Measurements from ENCODE around the gene SUGP2. TPM values are rescaled to one million over a fixed set of nuclear protein-coding genes. Genes with fewer than 3 reads are reported as not detected.

Gene SUGP2
- 21.7 and 25.2 TPM in 2 replicates for total RNA-seq (2014; rRNA removed; shearing (Covaris generic))

DNA sequence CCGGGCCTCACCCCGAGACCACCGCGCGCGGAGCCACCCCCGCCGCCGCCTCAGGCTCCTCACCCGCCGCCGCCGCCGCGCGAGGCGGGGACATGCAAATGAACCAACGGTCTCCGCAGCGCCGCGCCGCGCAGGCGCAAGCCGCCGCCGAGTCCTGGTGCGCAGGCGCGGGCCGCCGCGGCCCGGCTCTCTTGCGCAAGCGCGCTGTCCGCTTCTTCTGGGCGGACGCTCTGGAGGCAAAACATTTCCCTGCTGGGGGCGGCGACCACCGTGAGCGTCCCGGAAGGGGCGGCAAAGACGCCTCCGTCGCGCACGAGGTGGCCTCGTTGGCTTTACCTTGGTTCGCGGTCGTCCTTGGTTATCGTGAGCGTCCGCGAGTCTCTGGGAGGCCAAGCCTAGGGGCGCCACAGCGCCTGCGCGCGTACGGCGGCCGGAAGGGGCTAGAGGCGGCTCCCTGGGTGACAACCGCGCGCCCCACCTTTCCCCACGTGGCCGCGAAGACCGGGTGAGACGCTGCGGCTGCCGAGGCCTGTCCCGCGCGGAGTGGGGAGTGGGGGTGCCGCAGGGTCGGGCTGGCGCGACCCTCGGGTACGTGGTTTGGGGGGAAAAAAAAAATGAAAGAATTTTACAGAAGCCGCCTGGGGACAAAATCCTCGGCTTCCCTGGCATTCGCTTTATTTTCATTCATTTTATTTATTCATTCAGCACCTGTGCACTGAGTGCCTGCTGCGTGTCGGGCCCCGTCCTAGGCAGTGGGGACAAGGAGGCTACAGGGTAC lies at the start of gene SUGP2, which contains the start of gene ARMC6:
TSS of gene SUGP2 (minus strand) at position 92 of the 778 bp plus-strand sequence. CDS start 2,446 bp downstream, outside the sequence.
TSS of gene ARMC6 (plus strand) at position 178 of the 778 bp plus-strand sequence. CDS start 607 bp downstream, outside the sequence.
- DNase-seq (ENCODE audit: low spot score), result peak; percentile 84

DNA sequence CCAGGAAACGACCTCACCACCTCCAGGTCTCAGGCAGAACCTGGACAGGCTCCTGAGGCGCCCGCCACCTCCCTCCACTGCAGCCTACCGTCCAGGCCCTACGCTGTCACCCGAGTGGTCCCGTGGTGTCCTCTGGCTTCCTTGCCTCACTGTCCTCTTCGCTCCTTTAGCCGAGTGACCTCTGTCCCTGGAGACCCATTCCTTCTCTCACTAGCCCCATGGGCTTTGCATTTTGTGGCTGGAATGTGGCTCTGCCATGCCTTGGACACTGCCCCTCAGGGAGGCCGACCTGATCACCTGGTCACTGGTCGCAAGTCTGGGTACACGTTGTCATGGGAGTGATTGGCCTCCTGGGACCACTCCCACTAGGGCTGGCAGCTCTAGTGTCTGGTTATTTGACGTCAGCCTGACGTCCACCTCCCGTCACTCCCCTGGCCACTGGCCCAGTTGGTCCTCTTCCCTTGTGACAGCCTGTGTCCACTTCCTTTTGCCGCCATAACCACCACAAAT lies 48.4 kb upstream of the SUGP2 start:
- DNase-seq (ENCODE audit: low spot score), result no peak

DNA sequence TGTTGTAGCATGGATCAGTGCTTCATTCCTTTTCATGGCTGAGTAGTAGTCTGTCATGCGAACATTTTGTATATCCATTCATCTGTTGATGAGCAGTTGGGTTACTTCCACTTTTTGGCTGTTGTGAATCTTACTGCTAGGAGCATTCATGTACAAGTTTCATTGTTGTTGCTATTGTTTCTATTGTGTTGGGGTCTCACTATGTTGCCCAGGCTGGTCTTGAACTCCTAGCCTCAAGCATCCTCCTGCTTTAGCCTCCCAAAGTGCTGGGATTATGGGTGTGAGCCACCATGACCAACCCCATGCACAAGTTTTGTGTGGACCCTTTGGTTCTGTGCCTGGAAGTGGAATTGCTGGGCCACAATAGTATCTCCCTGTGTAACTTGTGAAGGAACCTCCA lies 46.3 kb upstream of the SUGP2 start:
- DNase-seq (ENCODE audit: low spot score), result no peak

DNA sequence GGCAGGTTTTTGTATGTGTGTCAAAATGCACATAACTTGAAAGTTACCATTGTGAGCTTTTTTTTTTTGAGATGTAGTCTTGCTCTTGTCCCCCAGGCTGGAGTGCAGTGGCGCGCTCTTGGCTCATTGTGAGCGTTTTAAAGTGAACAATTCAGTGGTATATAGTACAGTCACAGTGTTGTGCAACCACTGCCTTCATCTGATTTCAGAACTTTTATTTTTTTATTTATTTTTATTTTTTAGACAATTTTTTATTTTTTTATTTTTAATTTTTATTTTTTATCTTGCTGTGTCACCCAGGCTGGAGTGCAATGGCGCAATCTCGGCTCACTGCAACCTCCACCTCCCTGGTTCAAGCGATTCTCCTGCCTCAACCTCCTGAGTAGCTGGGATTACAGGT lies 45.5 kb upstream of the SUGP2 start:
- no peak for DNase-seq (ENCODE audit: low spot score)

DNA sequence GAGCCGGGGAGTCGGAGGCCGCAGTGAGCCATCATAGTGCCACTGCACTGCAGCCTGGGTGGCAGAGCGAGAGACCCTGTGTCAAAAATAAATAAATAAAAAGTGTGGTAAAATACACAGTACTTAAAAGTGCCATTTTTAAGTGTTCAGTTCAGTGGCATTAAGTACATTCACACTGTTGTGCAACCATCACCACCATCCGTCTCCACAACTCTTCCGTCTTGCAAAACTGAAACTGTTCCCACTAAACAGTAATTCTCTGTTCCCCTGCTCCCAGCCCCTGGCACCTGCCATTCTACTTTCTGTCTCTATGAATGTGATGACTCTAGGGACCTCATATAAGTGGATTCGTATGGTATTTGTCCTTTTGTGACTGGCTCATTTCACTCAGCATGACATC lies 43.8 kb upstream of the SUGP2 start:
- DNase-seq (ENCODE audit: low spot score), result no peak

DNA sequence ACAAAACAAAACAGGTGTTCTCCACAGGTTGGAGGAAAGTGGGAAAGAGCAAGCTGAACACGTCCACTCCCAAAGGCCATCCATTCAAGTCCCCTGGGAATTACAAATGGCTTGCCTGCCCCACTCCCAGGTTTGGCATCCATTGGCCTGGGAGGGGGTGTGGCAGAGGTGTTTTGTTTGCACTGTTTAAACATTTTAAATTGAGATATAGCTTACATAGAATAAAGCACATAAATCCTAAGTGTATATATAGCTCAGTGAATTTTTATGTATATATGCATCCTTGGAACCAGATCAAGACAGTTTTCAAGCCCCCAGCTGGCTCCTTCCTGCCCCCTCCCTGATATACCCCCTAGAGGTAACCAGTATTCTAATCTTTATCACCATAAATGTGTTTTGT lies 43.2 kb upstream of the SUGP2 start:
- no peak for DNase-seq (ENCODE audit: low spot score)

DNA sequence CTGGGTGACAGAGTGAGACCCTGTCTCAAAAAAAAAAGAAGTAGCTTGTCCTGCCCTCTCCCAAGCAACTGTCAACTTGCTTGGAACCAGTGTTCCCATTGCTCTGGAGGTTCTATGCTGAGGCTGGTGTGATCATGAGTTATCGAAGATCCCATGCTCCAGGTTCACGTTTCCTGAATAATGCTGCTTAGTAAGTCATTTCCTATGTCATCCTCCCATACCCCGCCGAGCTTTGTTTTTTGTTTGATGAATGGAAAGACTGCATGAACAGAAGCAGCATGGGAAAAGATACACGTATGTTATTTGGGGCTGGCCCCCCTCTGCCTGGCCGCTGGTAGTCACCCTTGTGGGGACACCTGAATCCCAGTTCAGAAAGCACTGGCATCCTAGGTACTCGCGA lies 41.8 kb upstream of the SUGP2 start:
- no peak for DNase-seq (ENCODE audit: low spot score)

DNA sequence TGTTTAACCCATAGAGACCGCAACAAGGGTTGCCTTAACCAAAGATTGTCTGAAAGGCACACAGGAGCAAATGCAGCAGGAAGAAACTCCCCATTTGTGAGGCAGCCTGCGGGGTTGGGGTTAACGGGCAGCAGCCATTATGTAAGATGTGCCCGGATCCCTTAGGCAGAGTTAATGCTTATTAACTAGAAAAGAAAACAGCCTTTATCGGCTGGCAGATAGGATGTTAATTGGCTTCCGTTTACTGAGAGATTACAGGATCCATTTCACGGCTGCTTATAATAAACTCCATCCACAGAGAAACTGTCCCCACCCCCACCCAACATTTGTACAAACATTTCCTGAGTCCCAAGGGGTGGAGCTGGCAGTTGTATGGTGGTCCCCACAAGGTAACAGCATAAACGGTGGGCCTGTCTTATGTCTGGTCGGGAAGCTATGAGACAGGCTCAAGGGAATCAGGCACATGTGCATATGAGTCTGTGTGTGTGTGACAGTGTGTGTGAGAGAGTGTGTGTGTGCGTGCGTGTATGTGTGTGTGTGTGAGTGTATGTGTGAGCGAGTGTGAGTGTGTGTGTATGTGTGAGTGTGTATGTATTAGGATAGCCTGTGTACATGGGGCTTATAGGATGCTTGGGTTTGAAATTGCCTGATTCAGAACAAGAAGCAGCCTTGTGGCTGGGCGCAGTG lies 41.0 kb upstream of the SUGP2 start:
- no peak for DNase-seq (ENCODE audit: low spot score)

DNA sequence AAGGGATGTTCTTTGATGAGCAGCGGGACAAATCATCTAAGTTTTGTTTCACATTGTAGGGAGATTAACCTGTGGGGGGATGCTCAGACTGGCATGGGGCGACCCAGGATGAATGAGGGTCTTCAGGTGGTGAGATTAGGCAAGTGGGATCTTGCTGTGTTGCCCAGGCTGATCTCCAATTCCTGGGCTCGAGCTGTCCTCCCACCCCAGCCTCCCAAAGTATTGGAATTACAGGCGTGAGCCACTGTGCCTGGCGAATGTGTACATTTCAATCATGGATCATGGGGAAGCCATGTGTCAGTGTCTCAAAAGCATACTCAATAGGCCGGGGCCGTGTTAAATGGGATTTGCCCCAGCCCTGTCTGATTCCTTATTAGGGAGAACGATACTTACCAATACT lies 38.6 kb upstream of the SUGP2 start:
- no peak for DNase-seq (ENCODE audit: low spot score)

DNA sequence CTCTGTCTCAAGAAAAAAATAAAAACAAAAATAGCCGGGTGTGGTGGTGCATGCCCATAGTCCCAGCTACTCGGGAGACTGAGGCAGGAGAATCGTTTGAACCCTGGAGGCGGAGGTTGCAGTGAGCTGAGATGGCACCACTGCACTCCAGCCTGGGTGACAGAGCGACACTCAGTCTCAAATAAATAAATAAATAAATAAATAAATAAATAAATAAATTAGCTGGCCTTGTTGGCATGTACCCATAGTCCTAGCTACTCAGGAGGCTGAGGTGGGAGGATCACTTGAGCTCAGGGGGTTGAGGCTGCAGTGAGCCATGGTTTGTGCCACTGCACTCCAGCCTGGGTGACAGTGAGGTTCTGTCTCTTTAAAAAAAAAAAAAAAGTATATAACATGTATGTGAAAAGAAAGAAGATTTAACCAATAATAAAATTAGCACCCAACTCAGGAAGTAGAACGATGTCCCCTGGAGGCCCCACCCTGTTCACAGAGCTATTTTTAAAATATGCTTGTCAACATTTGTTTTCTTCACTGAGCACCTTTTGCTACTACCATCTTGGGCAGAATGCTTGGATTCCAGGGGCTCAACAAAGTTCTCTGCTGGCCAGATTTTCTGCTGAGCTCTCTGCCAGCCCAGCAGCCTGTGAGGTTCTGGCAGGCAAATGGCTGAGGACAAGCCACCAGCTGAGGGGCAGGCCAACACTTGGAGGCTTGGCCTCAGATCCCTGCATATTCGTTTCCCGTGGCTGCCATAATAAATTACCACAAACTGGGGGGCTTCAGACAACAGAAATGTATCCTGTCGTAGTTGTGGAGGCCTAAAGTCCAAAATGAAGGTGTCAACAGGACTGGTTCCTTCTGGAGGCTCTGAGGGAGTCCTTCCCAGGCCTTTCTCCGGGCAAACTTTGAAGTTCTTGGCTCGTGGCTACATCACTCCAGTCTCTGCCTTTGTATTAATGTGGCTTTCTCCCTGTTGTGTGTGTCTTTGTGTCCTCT lies 35.6 kb upstream of the SUGP2 start:
- no peak for DNase-seq (ENCODE audit: low spot score)

DNA sequence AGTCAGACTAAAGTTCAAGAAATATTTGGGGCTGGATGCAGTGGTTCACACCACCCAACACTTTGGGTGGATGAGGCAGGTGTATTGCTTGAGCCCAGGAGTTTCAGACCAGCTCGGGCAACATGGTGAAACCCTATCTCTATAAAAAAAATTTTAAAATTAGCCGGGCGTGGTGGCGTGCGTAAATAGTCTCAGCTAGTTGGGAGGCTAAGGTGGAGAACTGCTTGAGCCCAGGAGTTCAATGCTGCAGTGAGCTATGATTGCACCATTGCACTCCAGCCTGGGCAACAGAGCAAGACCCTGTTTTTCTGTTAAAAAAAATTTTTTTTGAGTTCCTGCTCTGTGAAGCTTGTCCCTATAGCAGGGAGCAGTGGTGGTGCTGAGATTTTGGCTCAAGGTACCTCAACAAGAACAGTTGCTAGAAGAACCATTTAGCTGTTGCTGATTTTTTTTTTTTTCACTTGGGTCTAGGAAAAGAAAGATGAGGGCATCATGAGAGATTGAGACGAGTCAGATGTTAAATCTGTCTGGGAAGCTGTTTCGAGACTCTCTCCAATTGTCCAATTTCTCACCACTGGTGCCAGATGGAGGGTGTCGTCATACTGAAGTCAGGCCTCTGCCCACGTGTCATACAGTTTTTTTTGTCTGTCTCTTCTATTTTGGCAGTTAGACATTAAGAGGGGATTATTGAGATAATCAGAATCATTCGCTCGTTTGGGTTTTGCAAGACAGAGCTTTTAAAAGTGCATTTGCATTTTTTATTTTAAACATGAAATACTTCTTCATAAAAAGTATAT lies 34.2 kb upstream of the SUGP2 start:
- no peak for DNase-seq (ENCODE audit: low spot score)

DNA sequence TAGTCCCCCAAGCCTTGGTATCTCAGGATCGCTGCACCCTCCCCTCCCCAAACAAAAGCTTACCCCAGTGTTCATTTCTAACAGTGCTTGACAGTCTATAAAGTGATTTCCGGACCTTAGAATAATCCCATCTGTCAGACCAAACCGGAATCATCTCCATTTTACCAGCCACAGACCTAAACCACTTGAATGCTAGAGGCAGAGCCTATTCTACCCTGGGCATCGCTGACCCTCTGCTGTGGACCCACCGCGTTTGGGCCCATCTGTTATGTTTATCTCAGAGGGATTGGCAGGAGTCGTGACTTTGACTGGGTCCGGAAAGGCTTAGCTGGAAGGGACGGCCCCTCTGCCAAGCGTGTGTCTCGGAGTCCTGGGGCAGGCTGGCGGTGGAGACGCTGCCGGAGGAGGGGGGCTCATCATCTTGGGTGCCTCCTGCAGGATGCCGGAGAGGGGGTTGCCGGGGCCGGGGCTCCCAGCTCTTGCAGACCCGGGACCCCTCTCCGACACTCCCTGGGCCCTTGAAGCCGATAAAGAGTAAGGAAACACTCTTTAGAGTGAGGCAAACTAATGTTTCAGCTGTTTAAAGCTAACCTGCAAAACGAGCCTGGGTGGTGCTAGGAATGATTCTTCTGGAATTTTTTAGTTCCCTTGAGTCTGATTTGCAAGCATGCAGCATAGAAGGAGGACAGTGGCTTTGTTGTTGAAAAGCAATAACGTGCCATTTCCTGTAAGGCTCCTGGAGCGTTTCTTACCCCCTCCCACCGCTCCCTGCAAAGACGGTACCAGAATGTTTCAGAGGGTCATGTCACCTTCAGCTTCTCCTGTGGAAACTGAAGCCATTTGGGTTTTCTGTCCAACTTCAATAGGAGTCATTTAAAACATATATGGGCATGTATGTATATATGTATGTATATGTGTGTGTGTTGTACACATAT lies 31.8 kb upstream of the SUGP2 start:
- DNase-seq (ENCODE audit: low spot score), result no peak

DNA sequence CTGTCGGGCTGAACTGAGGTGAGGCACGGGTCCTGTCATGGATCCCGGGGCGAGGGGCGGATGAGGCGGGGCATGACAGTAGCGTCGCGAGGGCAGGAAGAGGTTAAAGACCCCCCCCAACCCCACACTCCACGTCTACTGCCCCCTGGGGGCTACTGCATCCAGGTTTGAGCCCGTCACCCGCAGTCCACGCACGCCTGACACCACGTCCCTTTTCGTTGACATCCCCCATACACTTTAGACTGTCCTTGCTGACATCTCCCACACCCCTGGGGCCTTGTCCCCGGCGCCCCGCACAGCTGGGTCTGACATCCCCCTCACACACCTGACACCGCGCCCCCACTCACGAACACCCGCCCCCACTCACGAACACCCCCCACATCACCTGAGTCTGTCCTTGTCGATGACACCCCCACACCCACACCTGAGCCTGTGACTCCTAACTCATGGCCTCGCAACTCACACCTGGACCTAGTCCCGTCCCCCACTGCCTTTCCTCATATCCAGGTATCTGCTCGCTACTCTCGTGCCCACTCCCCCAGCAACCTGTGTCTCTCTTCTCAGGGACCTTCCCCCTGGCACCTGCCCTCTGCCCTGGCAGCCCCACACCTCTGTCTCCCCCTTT lies 30.9 kb upstream of the SUGP2 start:
- DNase-seq (ENCODE audit: low spot score), result no peak

DNA sequence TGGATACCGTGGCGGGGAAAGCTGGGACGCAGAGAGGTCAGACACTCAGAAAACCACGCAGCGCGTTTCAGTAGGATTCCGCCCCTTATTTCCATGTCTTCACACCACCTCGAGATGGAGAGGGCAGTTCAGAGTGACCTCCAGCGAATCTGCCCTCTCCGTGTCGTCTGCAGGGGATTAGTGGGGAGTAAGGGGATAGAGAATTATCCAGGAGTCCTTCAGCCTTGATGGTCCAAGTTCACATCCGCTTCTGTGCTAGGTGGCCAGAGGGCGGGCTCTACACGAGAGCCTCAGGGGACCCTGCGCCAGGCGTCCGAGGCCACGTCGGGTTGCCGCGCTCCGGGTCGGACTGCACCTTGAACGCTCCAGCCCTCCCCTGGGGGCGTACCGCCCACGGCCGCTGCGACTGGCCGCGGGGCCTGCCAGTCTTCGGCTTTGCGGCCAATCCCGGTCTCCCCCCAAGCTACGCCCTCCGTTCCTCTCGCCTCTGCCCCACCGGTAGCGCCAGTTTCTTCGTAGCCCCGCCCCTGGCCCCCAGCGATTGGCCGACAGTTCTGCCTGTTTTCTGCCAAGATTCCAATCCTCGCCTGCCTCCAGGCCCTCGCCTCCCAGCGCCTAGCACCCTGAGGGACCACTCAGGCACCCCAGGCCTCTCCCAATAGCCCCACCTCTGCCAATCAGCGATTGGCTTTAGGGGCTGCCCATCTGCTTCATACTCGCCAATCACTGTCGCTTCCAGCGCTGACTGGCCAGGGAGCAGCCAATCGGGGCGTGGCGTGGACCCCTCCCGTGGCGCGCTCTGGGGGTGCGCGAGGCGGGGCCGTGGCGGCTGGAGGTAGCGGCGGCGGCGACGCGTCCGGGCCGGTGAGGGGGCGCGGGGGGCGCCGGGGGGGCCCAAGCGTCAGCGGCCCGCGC lies 30.1 kb upstream of the SUGP2 start, which contains the start of gene SLC25A42:
TSS of gene SLC25A42 (plus strand) at position 812 of the 915 bp plus-strand sequence. CDS start 32,131 bp downstream, outside the sequence.
- peak; percentile 100 for DNase-seq (ENCODE audit: low spot score)

DNA sequence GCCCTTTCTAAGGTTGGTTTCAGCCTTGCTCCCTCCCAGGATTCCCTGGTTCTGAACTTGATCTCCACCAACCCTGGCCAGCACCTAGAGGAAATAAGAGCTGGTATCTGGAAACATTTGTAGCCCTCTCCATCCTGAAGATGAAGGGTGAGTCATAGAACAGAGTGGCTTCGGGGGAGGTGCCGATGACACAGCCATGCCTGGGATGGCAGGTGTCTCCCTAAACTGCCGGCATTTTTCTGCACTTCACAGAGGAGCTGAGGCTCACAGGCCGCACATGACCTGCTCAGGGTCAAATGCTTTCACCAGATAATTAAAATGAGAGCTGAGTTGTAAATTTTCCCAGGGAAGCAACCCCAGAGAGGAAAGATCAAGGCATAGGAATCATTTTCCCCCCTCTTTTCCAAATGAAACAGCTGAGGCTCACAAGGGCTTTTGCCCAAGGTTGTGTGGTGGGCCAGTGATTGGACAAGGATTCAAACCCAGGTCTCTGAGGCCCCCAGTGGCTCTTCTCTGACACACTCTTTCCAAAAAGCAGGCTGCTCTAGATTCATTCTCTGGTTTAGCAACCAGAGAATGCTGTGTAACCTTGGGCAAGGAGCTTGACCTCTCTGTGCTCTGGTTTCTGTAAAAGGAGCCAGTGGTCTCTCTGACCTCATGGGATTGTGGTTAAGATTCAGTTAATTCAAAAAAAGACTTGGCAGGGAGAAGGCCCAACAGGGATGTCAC lies 29.3 kb upstream of the SUGP2 start:
- DNase-seq (ENCODE audit: low spot score), result no peak

DNA sequence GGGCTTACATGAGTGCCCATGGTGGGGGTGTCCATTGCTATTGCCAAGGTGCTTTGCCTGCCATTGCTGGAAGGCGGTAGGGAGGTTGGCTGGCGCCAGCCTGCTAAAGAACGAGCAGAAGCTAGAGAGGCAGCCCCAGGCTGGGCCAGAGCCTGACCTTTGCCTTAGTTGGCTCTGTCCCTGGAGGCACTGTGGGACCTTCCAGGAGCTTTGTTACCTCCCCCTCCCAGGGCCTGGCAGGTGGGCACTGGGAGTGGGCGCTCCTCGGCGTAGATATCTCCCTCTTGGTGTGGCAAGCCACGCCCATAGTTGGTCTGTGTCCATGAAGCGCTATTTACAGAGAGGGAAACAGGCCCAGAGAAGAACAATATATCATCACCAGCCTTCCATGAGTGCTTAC lies 28.2 kb upstream of the SUGP2 start:
- no peak for DNase-seq (ENCODE audit: low spot score)
